ENCODE results near the gene YOD1.

YOD1 gene

GRCh38 chr1:207004931-207005830 lies 45.8 kb downstream of the YOD1 start:
- DNase-seq, result no peak

- no peak for DNase-seq
Observed at GRCh38 chr1:207003210-207003609, 47.8 kb downstream of the YOD1 start.

GRCh38 chr1:207002724-207003146 lies 48.3 kb downstream of the YOD1 start:
- no peak for DNase-seq

GRCh38 chr1:207001492-207002245 lies 49.3 kb downstream of the YOD1 start:
- no peak for DNase-seq

GRCh38 chr1:207000651-207001291 lies 50.2 kb downstream of the YOD1 start:
- DNase-seq, result no peak

GRCh38 chr1:206998816-206999215 lies 52.2 kb downstream of the YOD1 start:
- no peak for DNase-seq
